HFFc6 (cell line): Measurements from ENCODE around the gene ZNF365. TPM values are rescaled to one million over a fixed set of nuclear protein-coding genes. Genes with fewer than 3 reads are reported as not detected.

Experiments used
- DNase-seq: peaks from one replicate; pipeline ENCODE4 v3.0.0-alpha.2; 2018
- H3K27ac Mint-ChIP-seq: 2 replicates; pipeline ENCODE4 v1.8.0; 2020; ENCODE audit warnings: mild to moderate bottlenecking, mixed read lengths
- H3K27me3 Mint-ChIP-seq: 2 replicates; pipeline ENCODE4 v1.8.0; 2021; ENCODE audit warnings: mild to moderate bottlenecking, moderate library complexity, mixed read lengths; ENCODE audit not compliant: insufficient read depth
- H3K36me3 Mint-ChIP-seq: 2 replicates; pipeline ENCODE4 v1.8.0; 2021; ENCODE audit warnings: low read depth, mixed read lengths
- H3K4me1 Mint-ChIP-seq: 2 replicates; pipeline ENCODE4 v1.8.0; 2020; ENCODE audit warnings: low read depth, mixed read lengths
- H3K4me3 Mint-ChIP-seq: 2 replicates; pipeline ENCODE4 v1.8.0; 2020; ENCODE audit warnings: mild to moderate bottlenecking, moderate library complexity, mixed read lengths
- H3K9me3 Mint-ChIP-seq: 2 replicates; pipeline ENCODE4 v1.8.0; 2020; ENCODE audit warnings: mild to moderate bottlenecking, mixed read lengths
- total RNA-seq, 6 experiments: library from RNA; stranded (reverse); fragmentation: NEBNext Ultra II Directional; extraction: Animal tissue kit (Norgen Biotek cat#: 25700); gene quantifications; 2 replicates in 1 of 6; 3 replicates in 5 of 6; pipeline ENCODE4 v1.2.3, GENCODE V29; 2021
- TF ChIP-seq, protein P1 (sequence below): fragments of 200-600 bp; sonication (generic); IDR thresholded peaks from 2 replicates; pipeline ENCODE4 v1.5.0; 2021; ENCODE audit warnings: antibody characterized with exemption, mild to moderate bottlenecking

ZNF365 gene
- total RNA-seq, 6 experiments from 2014 or later, result 10.2 to 14.7 (median 11.3) TPM

DNA sequence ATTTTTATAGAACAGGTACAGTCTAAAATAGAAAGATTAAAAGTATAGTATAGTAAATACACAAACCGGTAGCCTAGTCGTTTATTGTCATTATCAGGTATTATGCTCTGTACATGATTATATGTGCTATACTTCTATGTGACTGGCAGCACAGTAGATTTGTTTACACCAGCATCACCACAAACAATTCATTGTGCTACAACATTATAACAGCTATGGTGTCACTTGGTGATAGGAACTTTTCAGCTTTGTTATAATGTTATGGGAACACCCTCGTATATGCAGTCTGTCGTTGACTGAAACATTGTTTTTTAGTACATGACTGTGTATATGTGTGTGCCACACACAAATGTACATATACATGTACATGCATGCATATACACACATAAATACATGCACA lies 19.1 kb downstream of the ZNF365 start:
- DNase-seq, result no peak
- peaks cover 1% of the 10 kb centered on the region; the same call in 1 of the 2 replicates for H3K27me3 Mint-ChIP-seq
- no peak overlapping the region for H3K4me3 Mint-ChIP-seq
- no peaks in the 10 kb centered on the region for H3K9me3 Mint-ChIP-seq
- H3K4me1 Mint-ChIP-seq, result peaks cover 38% of the 10 kb centered on the region
- TF ChIP-seq, protein P1, sequence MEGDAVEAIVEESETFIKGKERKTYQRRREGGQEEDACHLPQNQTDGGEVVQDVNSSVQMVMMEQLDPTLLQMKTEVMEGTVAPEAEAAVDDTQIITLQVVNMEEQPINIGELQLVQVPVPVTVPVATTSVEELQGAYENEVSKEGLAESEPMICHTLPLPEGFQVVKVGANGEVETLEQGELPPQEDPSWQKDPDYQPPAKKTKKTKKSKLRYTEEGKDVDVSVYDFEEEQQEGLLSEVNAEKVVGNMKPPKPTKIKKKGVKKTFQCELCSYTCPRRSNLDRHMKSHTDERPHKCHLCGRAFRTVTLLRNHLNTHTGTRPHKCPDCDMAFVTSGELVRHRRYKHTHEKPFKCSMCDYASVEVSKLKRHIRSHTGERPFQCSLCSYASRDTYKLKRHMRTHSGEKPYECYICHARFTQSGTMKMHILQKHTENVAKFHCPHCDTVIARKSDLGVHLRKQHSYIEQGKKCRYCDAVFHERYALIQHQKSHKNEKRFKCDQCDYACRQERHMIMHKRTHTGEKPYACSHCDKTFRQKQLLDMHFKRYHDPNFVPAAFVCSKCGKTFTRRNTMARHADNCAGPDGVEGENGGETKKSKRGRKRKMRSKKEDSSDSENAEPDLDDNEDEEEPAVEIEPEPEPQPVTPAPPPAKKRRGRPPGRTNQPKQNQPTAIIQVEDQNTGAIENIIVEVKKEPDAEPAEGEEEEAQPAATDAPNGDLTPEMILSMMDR, result no peak
- no peak overlapping the region for H3K27ac Mint-ChIP-seq
- H3K36me3 Mint-ChIP-seq, result peaks cover 50% of the 10 kb centered on the region

DNA sequence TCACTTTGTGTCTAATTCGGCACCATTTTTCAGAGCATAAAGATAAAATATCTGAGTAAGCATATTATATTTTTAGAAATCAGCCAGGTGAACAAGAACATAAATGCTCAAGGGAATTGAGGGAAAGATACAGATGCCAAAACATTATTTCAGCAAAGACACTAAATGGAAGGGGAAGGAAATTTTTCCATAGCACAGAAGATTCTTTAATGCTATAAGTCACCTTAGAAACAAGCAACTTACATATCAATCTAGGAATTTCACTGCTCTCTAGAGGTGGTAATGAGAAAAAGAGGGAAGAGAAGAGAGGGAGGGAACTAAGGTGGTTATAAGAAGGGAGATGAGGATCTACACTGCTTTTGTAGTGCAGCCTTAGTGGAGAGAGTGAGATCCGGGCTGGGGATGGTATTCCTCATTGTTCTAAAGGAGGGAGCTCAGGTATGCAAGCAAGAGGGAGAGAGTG lies 20.4 kb downstream of the ZNF365 start:
- Mint-ChIP-seq H3K4me1 (peaks cover 37% of the 10 kb centered on the region), H3K9me3 (no peaks in the 10 kb centered on the region), H3K27ac (no peak overlapping the region), H3K36me3 (peaks cover 38% of the 10 kb centered on the region), H3K27me3 (peaks cover 1% of the 10 kb centered on the region; the same call in 1 of the 2 replicates), H3K4me3 (no peak overlapping the region)
- TF ChIP-seq, protein P1, result no peak
- no peak for DNase-seq

GRCh38 chr10:62395892-62396291 lies 21.7 kb downstream of the ZNF365 start:
- Mint-ChIP-seq H3K4me3 (no peak overlapping the region), H3K4me1 (peaks cover 25% of the 10 kb centered on the region)

GRCh38 chr10:62396864-62397263 lies 22.7 kb downstream of the ZNF365 start:
- no peaks in the 10 kb centered on the region for H3K9me3 Mint-ChIP-seq
- H3K27me3 Mint-ChIP-seq, result peaks cover 1% of the 10 kb centered on the region; the same call in 1 of the 2 replicates
- H3K4me1 Mint-ChIP-seq, result peaks cover 16% of the 10 kb centered on the region
- no peak for DNase-seq
- H3K27ac Mint-ChIP-seq, result no peak overlapping the region
- H3K36me3 Mint-ChIP-seq, result peaks cover 31% of the 10 kb centered on the region
- no peak overlapping the region for H3K4me3 Mint-ChIP-seq
- TF ChIP-seq, protein P1, result no peak

More at GRCh38 chr10:62395892-62396291, 21.7 kb downstream of the ZNF365 start:
- TF ChIP-seq, protein P1, result no peak
- Mint-ChIP-seq H3K36me3 (peaks cover 37% of the 10 kb centered on the region), H3K9me3 (no peaks in the 10 kb centered on the region), H3K27ac (no peak overlapping the region), H3K27me3 (peaks cover 1% of the 10 kb centered on the region; the same call in 1 of the 2 replicates)
- no peak for DNase-seq

- H3K4me1 Mint-ChIP-seq, result peaks cover 23% of the 10 kb centered on the region
- DNase-seq, result peak; percentile 51
- no peak overlapping the region for H3K4me3 Mint-ChIP-seq
- H3K27ac Mint-ChIP-seq, result no peak overlapping the region
- peaks cover 34% of the 10 kb centered on the region for H3K36me3 Mint-ChIP-seq
- H3K9me3 Mint-ChIP-seq, result no peaks in the 10 kb centered on the region
- TF ChIP-seq, protein P1, result no peak
- H3K27me3 Mint-ChIP-seq, result no peaks in the 10 kb centered on the region
Measured at GRCh38 chr10:62399211-62399610, 25.0 kb downstream of the ZNF365 start.
